Measurements from ENCODE around the gene ZNF850.

The ZNF850 gene

DNA sequence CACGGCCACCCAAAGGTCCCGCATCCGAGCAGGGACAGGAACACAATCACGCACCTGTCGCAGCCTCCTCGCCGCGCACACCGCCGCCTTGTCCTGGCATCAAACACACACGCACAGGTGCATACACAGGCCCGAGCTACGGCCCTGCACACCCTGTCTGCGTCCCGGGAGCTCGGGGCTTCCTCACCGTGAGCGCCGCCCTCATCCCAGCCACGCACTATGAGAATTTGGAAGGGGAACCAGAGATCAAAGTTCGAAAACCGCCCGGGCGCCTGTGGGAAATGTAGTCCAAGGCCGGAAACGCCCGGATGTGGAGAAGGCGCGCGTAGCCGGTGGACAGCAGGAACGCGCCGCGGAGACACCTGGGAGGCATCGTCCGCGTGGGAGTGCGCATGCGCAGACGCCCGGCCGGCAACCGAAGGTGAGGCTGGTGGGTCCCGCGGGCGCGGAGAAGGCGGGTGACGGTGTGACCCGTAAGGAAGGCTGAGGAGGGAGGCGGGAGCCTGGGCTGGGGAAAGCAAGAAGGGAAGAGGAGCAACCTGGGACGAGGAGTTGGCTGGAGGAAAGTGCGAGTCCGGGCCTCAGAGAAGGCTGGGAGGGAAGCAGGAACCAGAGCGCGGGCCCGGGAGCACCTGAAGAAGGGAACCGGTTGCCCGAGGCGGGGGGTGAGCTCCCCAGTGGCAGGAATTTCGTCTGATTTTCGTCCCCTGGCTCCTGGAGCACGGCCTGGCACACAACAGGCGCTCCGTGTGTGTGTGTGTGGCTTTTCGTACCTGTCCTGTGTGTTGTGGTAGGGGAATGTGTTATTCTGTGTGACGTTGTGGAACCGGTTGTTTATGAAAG is 85.2 kb downstream of the ZNF850 start, which contains the start of gene ZNF567:
Gene ZNF567 (plus strand): TSS at position 399 of the 843 bp plus-strand sequence. CDS start 7,256 bp downstream, outside the sequence.
- DNase-seq, result peak; percentile 96

GRCh38 chr19:36686365-36687213 is 86.0 kb downstream of the ZNF850 start:
- DNase-seq, result no peak

DNA sequence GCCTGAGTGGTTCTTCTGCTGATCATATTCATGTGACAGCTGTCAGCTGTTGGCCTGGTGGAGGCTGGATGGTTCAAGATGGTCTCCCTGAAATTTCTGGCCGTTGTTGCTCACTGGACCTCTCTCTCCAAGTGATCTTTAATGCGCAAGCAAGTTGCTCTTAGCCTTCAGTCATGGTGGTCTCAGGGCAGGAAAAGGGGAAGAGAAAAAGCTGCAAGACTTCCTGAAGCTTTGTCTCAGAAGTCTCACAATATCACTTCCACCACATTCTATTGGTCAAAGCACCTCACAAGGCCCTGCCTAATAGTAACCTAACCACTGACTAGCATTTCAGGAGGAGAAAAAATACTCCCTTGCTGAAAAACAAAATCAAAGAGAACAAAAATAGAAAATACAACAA is 86.8 kb downstream of the ZNF850 start:
- no peak for DNase-seq

GRCh38 chr19:36679455-36679854 is 93.2 kb downstream of the ZNF850 start:
- no peak for DNase-seq

- no peak for DNase-seq
Measured at GRCh38 chr19:36674201-36674600, 98.4 kb downstream of the ZNF850 start.

GRCh38 chr19:36672368-36672767 is 100.2 kb downstream of the ZNF850 start:
- no peak for DNase-seq

GRCh38 chr19:36668646-36669045 is 104.0 kb downstream of the ZNF850 start:
- DNase-seq, result no peak

- no peak for DNase-seq
Measured at GRCh38 chr19:36665832-36666231, 106.8 kb downstream of the ZNF850 start.

All from CD4-positive, alpha-beta T cell treated with Interferon gamma for 1 hour (primary cell).